Endothelial cell of umbilical vein (primary cell): ENCODE results near the gene TRIM14. TPM values are rescaled to one million over a fixed set of nuclear protein-coding genes. Genes with fewer than 3 reads are reported as not detected.
A peak's percentile ranks its signal among the peaks of the same experiment; 100 is the strongest.

ENCODE experiments used
- BruUV-seq: library from RNA; stranded (reverse); fragments of 400-500 nt; replicated peaks from 2 replicates; lab custom pipeline; 2021; lab: Mats Ljungman, UMichigan
- CTCF ChIA-PET: fragments of 300-600, 350-600 bp; sonication (Branson Sonifier 250); formaldehyde crosslinking; loops from one replicate; lab custom pipeline; 2021; ENCODE audit warnings: antibody characterized with exemption, inconsistent platforms; lab: Charles Lee
- POLR2A ChIA-PET: fragments of 300-600, 350-600 bp; sonication (Branson Sonifier 250); formaldehyde crosslinking; loops from one replicate; lab custom pipeline; 2021; ENCODE audit warnings: antibody characterized with exemption, inconsistent platforms; lab: Charles Lee
- DNase-seq: peaks from one replicate; pipeline ENCODE4 v3.0.0-alpha.2; 2011; ENCODE audit warnings: low read depth, low spot score
- FAIRE-seq: peaks from 2 replicates; lab custom pipeline; 2011; peaks lifted over from hg19 to GRCh38; lab: Jason Lieb, UNC
- H2AFZ ChIP-seq: 2 replicates; pipeline ENCODE4 v1.6.0; 2012; ENCODE audit warnings: low read depth, low read length, control low read depth, inconsistent platforms
- H3K27ac ChIP-seq: 2 replicates; pipeline ENCODE4 v1.5.1; 2011; ENCODE audit warnings: low read depth, mild to moderate bottlenecking, control low read depth, low read length, moderate library complexity; ENCODE audit not compliant: insufficient read depth
- H3K27me3 ChIP-seq, 2 experiments: 2 replicates each; pipeline versions ENCODE4 v1.6.0 to v1.6.1; 2011; ENCODE audit warnings: low read length in 2 of 2, mixed read lengths in 1 of 2; ENCODE audit not compliant: control insufficient read depth in 2 of 2, insufficient read depth in 2 of 2
- H3K36me3 ChIP-seq, 2 experiments: 2 replicates in 1 of 2; 3 replicates in 1 of 2; pipeline ENCODE4 v1.5.1; 2011; ENCODE audit warnings: low read length in 2 of 2, mild to moderate bottlenecking in 1 of 2, moderate library complexity in 1 of 2; ENCODE audit not compliant: control insufficient read depth in 2 of 2, insufficient read depth in 2 of 2; ENCODE audit errors: extremely low read depth in 1 of 2
- H3K4me1 ChIP-seq: 3 replicates; pipeline ENCODE4 v1.5.1; 2011; ENCODE audit warnings: mild to moderate bottlenecking, low read length; ENCODE audit not compliant: control insufficient read depth, insufficient read depth; ENCODE audit errors: extremely low read depth
- H3K4me2 ChIP-seq: 2 replicates; pipeline ENCODE4 v1.6.1; 2011; ENCODE audit warnings: low read length, control low read depth, mixed read lengths; ENCODE audit not compliant: insufficient read depth
- H3K4me3 ChIP-seq, 3 experiments: fragments of 200-600 bp in 1 of 3; sonication (generic), shearing (Covaris generic) in 1 of 3; replicated peaks in 1 of 3; 2 replicates each; pipeline ENCODE4 v1.5.1; 2011 to 2016; ENCODE audit warnings: control low read depth in 3 of 3, low read length in 3 of 3, mild to moderate bottlenecking in 2 of 3, inconsistent platforms in 1 of 3, low read depth in 1 of 3, moderate library complexity in 1 of 3; ENCODE audit not compliant: insufficient read depth in 1 of 3
- H3K79me2 ChIP-seq: 2 replicates; pipeline ENCODE4 v1.6.0; 2012; ENCODE audit warnings: low read length, inconsistent platforms; ENCODE audit not compliant: control insufficient read depth, insufficient read depth
- H3K9ac ChIP-seq: replicated peaks from 2 replicates; pipeline ENCODE3; 2011; ENCODE audit warnings: low read length, control low read depth; ENCODE audit not compliant: insufficient read depth; ENCODE audit errors: extremely low read depth
- H3K9me1 ChIP-seq: replicated peaks from 3 replicates; pipeline ENCODE4 v1.6.0; 2011; ENCODE audit warnings: mild to moderate bottlenecking, low read length; ENCODE audit not compliant: control insufficient read depth, insufficient read depth; ENCODE audit errors: extremely low read depth
- H3K9me3 ChIP-seq: replicated peaks from 2 replicates; pipeline ENCODE4 v1.5.1; 2012; ENCODE audit warnings: low read length, inconsistent platforms; ENCODE audit not compliant: control insufficient read depth, insufficient read depth
- H4K20me1 ChIP-seq: replicated peaks from 2 replicates; pipeline ENCODE3; 2011; ENCODE audit warnings: mild to moderate bottlenecking, low read length; ENCODE audit not compliant: control insufficient read depth, insufficient read depth; ENCODE audit errors: extremely low read depth
- CTCF ChIP-seq, 2 donors: IDR thresholded peaks; 1 replicate in 1 of 2; 2 replicates in 1 of 2; pipeline ENCODE4 v1.5.1; 2011; ENCODE audit warnings: low read length in 2 of 2, mild to moderate bottlenecking in 2 of 2, moderate library complexity in 2 of 2, control low read depth in 1 of 2, inconsistent platforms in 1 of 2, low read depth in 1 of 2; ENCODE audit not compliant: insufficient read depth in 1 of 2; ENCODE audit errors: extremely low read depth in 1 of 2
- EZH2 ChIP-seq: IDR thresholded peaks from 2 replicates; pipeline ENCODE4 v1.6.1; 2012; ENCODE audit warnings: borderline replicate concordance, low read depth, mild to moderate bottlenecking, moderate library complexity, low read length, inconsistent platforms; ENCODE audit not compliant: severe bottlenecking
- FOS ChIP-seq: IDR thresholded peaks from 2 replicates; pipeline ENCODE4 v1.6.1; 2011; ENCODE audit warnings: mild to moderate bottlenecking, low read length, moderate library complexity, borderline replicate concordance; ENCODE audit not compliant: insufficient read depth
- GATA2 ChIP-seq: IDR thresholded peaks from 2 replicates; pipeline ENCODE4 v1.7.0; 2011; ENCODE audit warnings: low read depth, mild to moderate bottlenecking, moderate library complexity, mixed read lengths, low read length; ENCODE audit not compliant: insufficient read length, insufficient read depth
- MYC ChIP-seq: IDR thresholded peaks from one replicate; pipeline ENCODE4 v1.6.1; 2011; ENCODE audit warnings: mild to moderate bottlenecking, low read depth, low read length
- POLR2A ChIP-seq: IDR thresholded peaks from 2 replicates; pipeline ENCODE4 v1.6.1; 2012; ENCODE audit warnings: low read depth, mild to moderate bottlenecking, control low read depth, low read length
- POLR2AphosphoS5 ChIP-seq: IDR thresholded peaks from 2 replicates; pipeline ENCODE4 v1.6.1; 2012; ENCODE audit warnings: low read depth, mild to moderate bottlenecking, control low read depth, low read length, moderate library complexity; ENCODE audit not compliant: insufficient read depth
- dilution Hi-C: fragments of 300-500 bp; cut with MboI; formaldehyde crosslinking; loops from one replicate; pipeline ENCODE4 v1.15.0; 2019; ENCODE audit warnings: low sequenced_read_pairs; ENCODE audit not compliant: extremely low pct_ligation_motif_present
- intact Hi-C: fragments of 100-400 bp; cut with micrococcal nuclease; formaldehyde crosslinking; loops from one replicate; pipeline ENCODE4 v1.10.0; 2022
- polyA plus RNA-seq, 4 experiments: library from polyadenylated mRNA; depleted of rRNA in 3 of 4; stranded (reverse) in 3 of 4; unstranded in 1 of 4; fragments of >200 nt; gene quantifications; 2 replicates each; pipeline versions ENCODE4 v1.2.1 to v1.2.3, GENCODE V29; 2011 to 2012; ENCODE audit warnings: missing spikeins in 1 of 4
- total RNA-seq: library from RNA; stranded (reverse); gene quantifications from 2 replicates; pipeline ENCODE4 v1.2.3, GENCODE V29; 2021
- TF ChIP-seq, protein P1 (sequence below): IDR thresholded peaks from 2 replicates; pipeline ENCODE4 v1.6.1; 2011; ENCODE audit not compliant: insufficient read depth, insufficient read length

Gene TRIM14
- total and polyA plus RNA-seq, 2 donors (not counting 3 experiments of a cell fraction or from before 2014, with no cell fraction given): 4.8 to 10.7 TPM

GRCh38 chr9:98045234-98046179, 73.5 kb downstream of the TRIM14 start:
- peaks cover 0 to 2% of the 10 kb centered on the region in 2 experiments for H3K27me3 ChIP-seq
- peak overlapping the region; percentile 48 for H2AFZ ChIP-seq
- H3K36me3 ChIP-seq: no peaks in the 10 kb centered on the region
- DNase-seq: no peak
- no peaks in the 10 kb centered on the region for H3K79me2 ChIP-seq
- H3K4me3 ChIP-seq: no peak overlapping the region
- H3K9ac ChIP-seq: no peak overlapping the region
- H3K9me3 ChIP-seq: no peaks in the 10 kb centered on the region
- CTCF ChIA-PET: interaction anchor here (0.8 to 6.2 kb wide), 3 partner anchors 10 to 31 kb away, joined by 3 to 40 read pairs (median 6); partner anchors contain the start of gene NANS
- H3K4me1 ChIP-seq: no peaks in the 10 kb centered on the region
- H3K9me1 ChIP-seq: no peaks in the 10 kb centered on the region
- POLR2A ChIA-PET: interaction anchor here (1.0 kb wide), 1 partner anchor 11 kb away, joined by 3 read pairs; the partner anchor contains the start of gene NANS
- dilution Hi-C loops (no loop called here), intact Hi-C loops (no loop called here)
- BruUV-seq: TSS peak; percentile 52
- no peak overlapping the region for H3K4me2 ChIP-seq
- no peak for FAIRE-seq
- H3K27ac ChIP-seq: no peak overlapping the region
- H4K20me1 ChIP-seq: no peaks in the 10 kb centered on the region
- TF ChIP-seq POLR2AphosphoS5: no peak
- TF ChIP-seq FOS: no peak
- no peak for TF ChIP-seq EZH2
- no peak for TF ChIP-seq MYC
- TF ChIP-seq, protein P1, sequence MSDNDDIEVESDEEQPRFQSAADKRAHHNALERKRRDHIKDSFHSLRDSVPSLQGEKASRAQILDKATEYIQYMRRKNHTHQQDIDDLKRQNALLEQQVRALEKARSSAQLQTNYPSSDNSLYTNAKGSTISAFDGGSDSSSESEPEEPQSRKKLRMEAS: no peak
- no peak for TF ChIP-seq POLR2A
- no peak for TF ChIP-seq GATA2
- TF ChIP-seq CTCF (IDR thresholded peaks at IDR 0.05; ENCODE audit: extremely low read depth in 1 of 2, insufficient read depth in 1 of 2, low read depth in 1 of 2, low read length in 2 of 2): no peak
